WTC11 (cell line): ENCODE data around the gene BARX2. TPM values are rescaled to one million over a fixed set of nuclear protein-coding genes. Genes with fewer than 3 reads are reported as not detected.

Source experiments
- ATAC-seq: fragments of 200-7000 bp; cut with Tn5 transposase; 2 replicates; pipeline ENCODE4 v1.10.0; 2021; ENCODE audit warnings: mild to moderate bottlenecking, moderate library complexity
- CTCF ChIA-PET: fragments of 300-600 bp; sonication (Branson Sonifier 250); formaldehyde crosslinking; loops from one replicate; lab custom pipeline; 2021; ENCODE audit warnings: antibody characterized with exemption; lab: Charles Lee
- POLR2A ChIA-PET: fragments of 350-600 bp; sonication (Branson Sonifier 250); formaldehyde crosslinking; loops from one replicate; lab custom pipeline; 2021; ENCODE audit warnings: antibody characterized with exemption; lab: Charles Lee
- DNase-seq: peaks from one replicate; pipeline ENCODE4 v3.0.0; 2021; ENCODE audit warnings: low spot score
- H3K27ac Mint-ChIP-seq: 2 replicates; pipeline ENCODE4 v1.8.0; 2021; ENCODE audit warnings: mixed read lengths
- H3K27me3 Mint-ChIP-seq: 2 replicates; pipeline ENCODE4 v1.8.0; 2021; ENCODE audit warnings: low read depth, mild to moderate bottlenecking, moderate library complexity, mixed read lengths
- H3K36me3 Mint-ChIP-seq: 2 replicates; pipeline ENCODE4 v1.8.0; 2021; ENCODE audit warnings: mixed read lengths
- H3K4me1 Mint-ChIP-seq: 2 replicates; pipeline ENCODE4 v1.8.0; 2022; ENCODE audit warnings: mixed read lengths
- H3K4me3 Mint-ChIP-seq: 2 replicates; pipeline ENCODE4 v1.8.0; 2021; ENCODE audit warnings: mild to moderate bottlenecking, moderate library complexity, mixed read lengths
- H3K9me3 Mint-ChIP-seq: 2 replicates; pipeline ENCODE4 v1.8.0; 2021; ENCODE audit warnings: mixed read lengths
- ATF1 ChIP-seq: sonication (generic); formaldehyde crosslinking; IDR thresholded peaks from 2 replicates; pipeline ENCODE4 v1.8.1; 2023; ENCODE audit warnings: mild to moderate bottlenecking, moderate library complexity, missing genetic modification reagents
- ATF3 ChIP-seq: sonication (generic); formaldehyde crosslinking; conservative IDR thresholded peaks from 2 replicates; pipeline ENCODE4 v1.8.1; 2022; ENCODE audit warnings: mild to moderate bottlenecking, missing genetic modification reagents
- CBFB ChIP-seq: sonication (generic); formaldehyde crosslinking; IDR thresholded peaks from 2 replicates; pipeline ENCODE4 v1.8.1; 2022; ENCODE audit warnings: mild to moderate bottlenecking, low read depth, missing genetic modification reagents
- ELF4 ChIP-seq: sonication (generic); formaldehyde crosslinking; IDR thresholded peaks from 2 replicates; pipeline ENCODE4 v1.8.1; 2022; ENCODE audit warnings: low read depth, mild to moderate bottlenecking, moderate library complexity, missing genetic modification reagents
- ESRRA ChIP-seq: sonication (generic); formaldehyde crosslinking; IDR thresholded peaks from 2 replicates; pipeline ENCODE4 v1.8.1; 2022; ENCODE audit warnings: mild to moderate bottlenecking, missing genetic modification reagents, borderline replicate concordance
- GTF2I ChIP-seq: fragments of 250-450 bp; sonication (Bioruptor Pico); conservative IDR thresholded peaks from 2 replicates; pipeline ENCODE4 v1.4.0; 2021; ENCODE audit warnings: mild to moderate bottlenecking
- JAZF1 ChIP-seq: fragments of 250-450 bp; sonication (Bioruptor Pico); IDR thresholded peaks from 2 replicates; pipeline ENCODE4 v1.9.0; 2021; ENCODE audit warnings: moderate library complexity, mild to moderate bottlenecking, inconsistent platforms
- JUN ChIP-seq: sonication (generic); formaldehyde crosslinking; IDR thresholded peaks from 2 replicates; pipeline ENCODE4 v1.8.0; 2023; ENCODE audit warnings: mild to moderate bottlenecking, missing genetic modification reagents
- MXD4 ChIP-seq: fragments of 250-450 bp; sonication (Bioruptor Pico); IDR thresholded peaks from 2 replicates; pipeline ENCODE4 v1.8.0; 2021; ENCODE audit warnings: mild to moderate bottlenecking, moderate library complexity, borderline replicate concordance
- NFYB ChIP-seq: sonication (generic); formaldehyde crosslinking; conservative IDR thresholded peaks from 2 replicates; pipeline ENCODE4 v1.8.0; 2022; ENCODE audit warnings: low read depth, missing genetic modification reagents
- OVOL2 ChIP-seq: fragments of 250-450 bp; sonication (Bioruptor Pico); IDR thresholded peaks from 2 replicates; pipeline ENCODE4 v1.9.0; 2021; ENCODE audit warnings: mild to moderate bottlenecking, borderline replicate concordance
- SMAD4 ChIP-seq: sonication (generic); formaldehyde crosslinking; IDR thresholded peaks from 2 replicates; pipeline ENCODE4 v1.8.0; 2022; ENCODE audit warnings: mild to moderate bottlenecking, missing genetic modification reagents
- ZBTB21 ChIP-seq: sonication (generic); formaldehyde crosslinking; IDR thresholded peaks from 2 replicates; pipeline ENCODE4 v1.8.1; 2023; ENCODE audit warnings: mild to moderate bottlenecking, missing genetic modification reagents, borderline replicate concordance
- ZMAT4 ChIP-seq: fragments of 250-450 bp; sonication (Bioruptor Pico); IDR thresholded peaks from 2 replicates; pipeline ENCODE4 v1.9.0; 2021; ENCODE audit warnings: mild to moderate bottlenecking
- ZNF232 ChIP-seq: sonication (generic); formaldehyde crosslinking; IDR thresholded peaks from 2 replicates; pipeline ENCODE4 v1.8.0; 2022; ENCODE audit warnings: mild to moderate bottlenecking, missing genetic modification reagents
- ZNF263 ChIP-seq: sonication (generic); formaldehyde crosslinking; IDR thresholded peaks from 2 replicates; pipeline ENCODE4 v1.8.1; 2022; ENCODE audit warnings: low read depth, mild to moderate bottlenecking, moderate library complexity, missing genetic modification reagents
- ZNF281 ChIP-seq: sonication (generic); formaldehyde crosslinking; IDR thresholded peaks from 2 replicates; pipeline ENCODE4 v1.8.0; 2023; ENCODE audit warnings: mild to moderate bottlenecking, missing genetic modification reagents
- ZNF396 ChIP-seq: fragments of 250-450 bp; sonication (Bioruptor Pico); IDR thresholded peaks from 2 replicates; pipeline ENCODE4 v1.8.0; 2021; ENCODE audit warnings: mild to moderate bottlenecking, moderate library complexity, borderline replicate concordance
- total RNA-seq: library from RNA; stranded (reverse); gene quantifications from 3 replicates; pipeline ENCODE4 v1.2.3, GENCODE V29; 2021
- TF ChIP-seq, protein P1 (sequence below): sonication (generic); formaldehyde crosslinking; IDR thresholded peaks from 2 replicates; pipeline ENCODE4 v1.8.0; 2022; ENCODE audit warnings: mild to moderate bottlenecking, missing genetic modification reagents
- TF ChIP-seq, protein P2 (sequence below): sonication (generic); formaldehyde crosslinking; IDR thresholded peaks from 2 replicates; pipeline ENCODE4 v1.8.0; 2023; ENCODE audit warnings: missing genetic modification reagents
- TF ChIP-seq, protein P3 (sequence below): sonication (generic); formaldehyde crosslinking; IDR thresholded peaks from 2 replicates; pipeline ENCODE4 v1.8.1; 2023; ENCODE audit warnings: mild to moderate bottlenecking, missing genetic modification reagents
- TF ChIP-seq, protein P4 (sequence below): sonication (generic); formaldehyde crosslinking; IDR thresholded peaks from 2 replicates; pipeline ENCODE4 v1.8.0; 2022; ENCODE audit warnings: mild to moderate bottlenecking, missing genetic modification reagents

BARX2 gene
- total RNA-seq, 1 experiment from 2014 or later = not detected

- TF ChIP-seq, protein P1, sequence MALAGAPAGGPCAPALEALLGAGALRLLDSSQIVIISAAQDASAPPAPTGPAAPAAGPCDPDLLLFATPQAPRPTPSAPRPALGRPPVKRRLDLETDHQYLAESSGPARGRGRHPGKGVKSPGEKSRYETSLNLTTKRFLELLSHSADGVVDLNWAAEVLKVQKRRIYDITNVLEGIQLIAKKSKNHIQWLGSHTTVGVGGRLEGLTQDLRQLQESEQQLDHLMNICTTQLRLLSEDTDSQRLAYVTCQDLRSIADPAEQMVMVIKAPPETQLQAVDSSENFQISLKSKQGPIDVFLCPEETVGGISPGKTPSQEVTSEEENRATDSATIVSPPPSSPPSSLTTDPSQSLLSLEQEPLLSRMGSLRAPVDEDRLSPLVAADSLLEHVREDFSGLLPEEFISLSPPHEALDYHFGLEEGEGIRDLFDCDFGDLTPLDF (CRISPR knock-in tag) = no peak
- TF ChIP-seq CBFB (CRISPR knock-in tag) = no peak
These were observed 108.4 kb downstream of the BARX2 start (continued) for GRCh38 chr11:129484068-129484467.

DNA sequence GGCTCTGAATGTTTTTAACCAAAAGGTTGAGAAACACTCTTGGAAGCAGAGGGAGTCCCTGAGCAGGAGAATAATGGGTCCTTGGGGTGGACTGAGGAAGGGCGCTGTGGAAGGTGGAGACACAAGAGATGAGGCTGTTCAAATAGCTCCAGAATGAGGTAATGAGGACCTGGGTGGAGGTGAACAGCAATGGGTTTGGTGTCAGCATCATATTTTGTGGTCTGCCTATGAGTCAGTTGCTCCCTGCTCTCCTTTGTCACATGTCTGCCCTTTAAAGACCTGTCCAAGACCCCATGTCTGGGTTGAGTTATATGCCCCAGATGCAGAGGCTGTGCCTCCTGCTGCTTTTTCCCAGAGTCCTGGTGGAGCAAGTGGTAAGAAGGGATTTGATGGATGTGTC lies 113.6 kb downstream of the BARX2 start:
- H3K27ac Mint-ChIP-seq = no peak overlapping the region
- ChIA-PET CTCF (interaction anchor here (1.4 kb wide), 1 partner anchor 206 kb away, joined by 3 read pairs; no protein-coding TSS in a partner anchor), POLR2A (no interaction called here)
- peaks cover 15% of the 10 kb centered on the region for H3K9me3 Mint-ChIP-seq
- no peak overlapping the region for H3K4me3 Mint-ChIP-seq
- H3K36me3 Mint-ChIP-seq = no peaks in the 10 kb centered on the region; the same call in 1 of the 2 replicates
- TF ChIP-seq NFYB (CRISPR knock-in tag) = no peak
- TF ChIP-seq ZNF281 (CRISPR knock-in tag) = no peak
- TF ChIP-seq OVOL2 (CRISPR knock-in tag) = no peak
- TF ChIP-seq ZNF232 (CRISPR knock-in tag) = no peak
- TF ChIP-seq, protein P2, sequence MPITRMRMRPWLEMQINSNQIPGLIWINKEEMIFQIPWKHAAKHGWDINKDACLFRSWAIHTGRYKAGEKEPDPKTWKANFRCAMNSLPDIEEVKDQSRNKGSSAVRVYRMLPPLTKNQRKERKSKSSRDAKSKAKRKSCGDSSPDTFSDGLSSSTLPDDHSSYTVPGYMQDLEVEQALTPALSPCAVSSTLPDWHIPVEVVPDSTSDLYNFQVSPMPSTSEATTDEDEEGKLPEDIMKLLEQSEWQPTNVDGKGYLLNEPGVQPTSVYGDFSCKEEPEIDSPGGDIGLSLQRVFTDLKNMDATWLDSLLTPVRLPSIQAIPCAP (CRISPR knock-in tag) = no peak
- TF ChIP-seq GTF2I (CRISPR knock-in tag) = no peak
- no peak for TF ChIP-seq ELF4 (CRISPR knock-in tag)
- no peak for TF ChIP-seq ZMAT4 (CRISPR knock-in tag)
- TF ChIP-seq ATF3 (CRISPR knock-in tag) = no peak
- no peak for TF ChIP-seq ATF1 (CRISPR knock-in tag)
- TF ChIP-seq, protein P3, sequence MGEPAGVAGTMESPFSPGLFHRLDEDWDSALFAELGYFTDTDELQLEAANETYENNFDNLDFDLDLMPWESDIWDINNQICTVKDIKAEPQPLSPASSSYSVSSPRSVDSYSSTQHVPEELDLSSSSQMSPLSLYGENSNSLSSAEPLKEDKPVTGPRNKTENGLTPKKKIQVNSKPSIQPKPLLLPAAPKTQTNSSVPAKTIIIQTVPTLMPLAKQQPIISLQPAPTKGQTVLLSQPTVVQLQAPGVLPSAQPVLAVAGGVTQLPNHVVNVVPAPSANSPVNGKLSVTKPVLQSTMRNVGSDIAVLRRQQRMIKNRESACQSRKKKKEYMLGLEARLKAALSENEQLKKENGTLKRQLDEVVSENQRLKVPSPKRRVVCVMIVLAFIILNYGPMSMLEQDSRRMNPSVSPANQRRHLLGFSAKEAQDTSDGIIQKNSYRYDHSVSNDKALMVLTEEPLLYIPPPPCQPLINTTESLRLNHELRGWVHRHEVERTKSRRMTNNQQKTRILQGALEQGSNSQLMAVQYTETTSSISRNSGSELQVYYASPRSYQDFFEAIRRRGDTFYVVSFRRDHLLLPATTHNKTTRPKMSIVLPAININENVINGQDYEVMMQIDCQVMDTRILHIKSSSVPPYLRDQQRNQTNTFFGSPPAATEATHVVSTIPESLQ (CRISPR knock-in tag) = no peak
- no peak for TF ChIP-seq MXD4 (CRISPR knock-in tag)
- TF ChIP-seq JAZF1 (CRISPR knock-in tag) = no peak
- TF ChIP-seq, protein P4, sequence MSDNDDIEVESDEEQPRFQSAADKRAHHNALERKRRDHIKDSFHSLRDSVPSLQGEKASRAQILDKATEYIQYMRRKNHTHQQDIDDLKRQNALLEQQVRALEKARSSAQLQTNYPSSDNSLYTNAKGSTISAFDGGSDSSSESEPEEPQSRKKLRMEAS (CRISPR knock-in tag) = no peak
- TF ChIP-seq ZNF396 (CRISPR knock-in tag) = no peak
- TF ChIP-seq ESRRA (CRISPR knock-in tag) = no peak
- no peak for TF ChIP-seq ZBTB21
- TF ChIP-seq ZNF263 (CRISPR knock-in tag) = no peak
- TF ChIP-seq SMAD4 (CRISPR knock-in tag) = no peak
- no peak for TF ChIP-seq JUN (CRISPR knock-in tag)
- ATAC-seq (no peak), DNase-seq (no peak)
- no peaks in the 10 kb centered on the region for H3K4me1 Mint-ChIP-seq
- H3K27me3 Mint-ChIP-seq = no peaks in the 10 kb centered on the region
